Measurements from ENCODE around the gene GAK. TPM values are rescaled to one million over a fixed set of nuclear protein-coding genes. Genes with fewer than 3 reads are reported as not detected.

The GAK gene
- total and polyA plus RNA-seq, 2 of the 13 experiments (the other 11 are each of a cell fraction or from before 2014, with no cell fraction given), result 17.5 to 44.3 TPM

DNA sequence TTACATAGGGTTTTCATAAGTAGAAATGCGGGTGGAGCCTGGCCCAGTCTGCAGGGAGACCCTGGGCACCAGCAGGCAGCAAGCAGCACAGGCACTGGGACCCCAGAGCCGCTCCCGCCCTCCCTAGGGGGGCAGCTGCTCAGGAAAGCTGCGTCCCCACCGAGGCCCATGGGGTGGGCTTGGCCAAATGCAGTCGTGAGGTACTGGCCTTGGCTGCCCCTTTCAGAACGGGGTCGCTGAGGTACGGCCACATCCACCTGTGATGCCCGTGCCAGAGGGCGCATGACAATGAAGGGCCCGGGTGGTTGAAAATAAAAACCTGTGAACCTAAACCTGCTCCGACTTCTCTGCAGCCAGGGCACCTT, 16.8 kb upstream of the GAK start:
- H3K27ac ChIP-seq (ENCODE audit: extremely low read length, insufficient read depth, low read length), result no peak overlapping the region
- peaks cover 31% of the 10 kb centered on the region for H3K4me1 ChIP-seq (ENCODE audit: insufficient read depth, low read length)
- ChIA-PET CTCF (ENCODE audit: low intra/inter-chr PET ratio, low total read pairs) (no interaction called here), POLR2A (interaction anchor here (0.9 kb wide), 1 partner anchor 275 kb away, joined by 3 read pairs; the partner anchor contains the start of genes ATP5ME and MYL5)
- WGBS (ENCODE audit: low lambda C conversion rate), result 77% methylated on average over 11 of the region's 13 CpGs
- H3K4me3 ChIP-seq (replicated peaks in 1 of 3; ENCODE audit: insufficient read depth in 1 of 3, low read depth in 2 of 3, low read length in 3 of 3), result no peak overlapping the region
- in situ Hi-C loops (cut with HindIII; ENCODE audit: extremely low pct_ligation_motif_present, low pct_unique_long_range_greater_than_20kb) (no loop called here), intact Hi-C loops (cut with micrococcal nuclease; ENCODE audit: unreplicated experiment) (no loop called here)
- FAIRE-seq, result no peak
- no peak overlapping the region for H3K4me2 ChIP-seq (ENCODE audit: low read depth, low read length)
- no peaks in the 10 kb centered on the region for H4K20me1 ChIP-seq (ENCODE audit: insufficient read depth, low read length)
- TF ChIP-seq NR1H2 (CRISPR knock-in tag; IDR thresholded peaks at IDR 0.05; ENCODE audit: borderline replicate concordance, low read depth) (no peak), MTA3 (CRISPR knock-in tag; IDR thresholded peaks at IDR 0.05) (no peak), SNRNP70 (IDR thresholded peaks at IDR 0.05; ENCODE audit: low read depth, low read length) (no peak), ZNF678 (CRISPR knock-in tag; IDR thresholded peaks at IDR 0.05) (no peak), NFE2L2 (IDR thresholded peaks at IDR 0.05; ENCODE audit: low read length) (no peak), TAF1 (CRISPR knock-in tag; IDR thresholded peaks at IDR 0.05) (no peak), MAF1 (CRISPR knock-in tag; IDR thresholded peaks at IDR 0.05; ENCODE audit: borderline replicate concordance) (no peak), ZNF282 (IDR thresholded peaks at IDR 0.05; ENCODE audit: partially characterized antibody) (no peak), ZNF788 (CRISPR knock-in tag; IDR thresholded peaks at IDR 0.05; ENCODE audit: borderline replicate concordance) (no peak), ZNF773 (CRISPR knock-in tag; IDR thresholded peaks at IDR 0.05; ENCODE audit: borderline replicate concordance) (no peak)
- TF ChIP-seq, protein P1, sequence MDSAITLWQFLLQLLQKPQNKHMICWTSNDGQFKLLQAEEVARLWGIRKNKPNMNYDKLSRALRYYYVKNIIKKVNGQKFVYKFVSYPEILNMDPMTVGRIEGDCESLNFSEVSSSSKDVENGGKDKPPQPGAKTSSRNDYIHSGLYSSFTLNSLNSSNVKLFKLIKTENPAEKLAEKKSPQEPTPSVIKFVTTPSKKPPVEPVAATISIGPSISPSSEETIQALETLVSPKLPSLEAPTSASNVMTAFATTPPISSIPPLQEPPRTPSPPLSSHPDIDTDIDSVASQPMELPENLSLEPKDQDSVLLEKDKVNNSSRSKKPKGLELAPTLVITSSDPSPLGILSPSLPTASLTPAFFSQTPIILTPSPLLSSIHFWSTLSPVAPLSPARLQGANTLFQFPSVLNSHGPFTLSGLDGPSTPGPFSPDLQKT (CRISPR knock-in tag; IDR thresholded peaks at IDR 0.05; ENCODE audit: borderline replicate concordance), result no peak
- TF ChIP-seq, protein P2, sequence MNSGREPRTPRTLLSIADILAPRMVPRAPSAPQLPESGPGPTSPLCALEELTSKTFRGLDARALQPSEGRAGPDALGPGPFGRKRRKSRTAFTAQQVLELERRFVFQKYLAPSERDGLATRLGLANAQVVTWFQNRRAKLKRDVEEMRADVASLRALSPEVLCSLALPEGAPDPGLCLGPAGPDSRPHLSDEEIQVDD (CRISPR knock-in tag; IDR thresholded peaks at IDR 0.05; ENCODE audit: borderline replicate concordance), result no peak
- TF ChIP-seq, protein P3, sequence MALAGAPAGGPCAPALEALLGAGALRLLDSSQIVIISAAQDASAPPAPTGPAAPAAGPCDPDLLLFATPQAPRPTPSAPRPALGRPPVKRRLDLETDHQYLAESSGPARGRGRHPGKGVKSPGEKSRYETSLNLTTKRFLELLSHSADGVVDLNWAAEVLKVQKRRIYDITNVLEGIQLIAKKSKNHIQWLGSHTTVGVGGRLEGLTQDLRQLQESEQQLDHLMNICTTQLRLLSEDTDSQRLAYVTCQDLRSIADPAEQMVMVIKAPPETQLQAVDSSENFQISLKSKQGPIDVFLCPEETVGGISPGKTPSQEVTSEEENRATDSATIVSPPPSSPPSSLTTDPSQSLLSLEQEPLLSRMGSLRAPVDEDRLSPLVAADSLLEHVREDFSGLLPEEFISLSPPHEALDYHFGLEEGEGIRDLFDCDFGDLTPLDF (CRISPR knock-in tag; IDR thresholded peaks at IDR 0.05), result no peak
- no peaks in the 10 kb centered on the region for H3K9me3 ChIP-seq (ENCODE audit: low read length)
- no peak overlapping the region for H3K9ac ChIP-seq (ENCODE audit: insufficient read depth, low read depth, low read length)
- no peaks in the 10 kb centered on the region for H3K27me3 ChIP-seq (ENCODE audit: control insufficient read depth in 1 of 2, insufficient read depth in 2 of 2, low read length in 2 of 2)
- H3K79me2 ChIP-seq (ENCODE audit: insufficient read depth, low read length), result no peaks in the 10 kb centered on the region
- DNase-seq (ENCODE audit: low spot score), result no peak
- no peak overlapping the region for H2AFZ ChIP-seq (ENCODE audit: low read length)
- no TSS peak for BruUV-seq (replicated peaks)
- no peaks in the 10 kb centered on the region for H3K36me3 ChIP-seq (replicated peaks in 1 of 2; ENCODE audit: control insufficient read depth in 1 of 2, insufficient read depth in 2 of 2, low read length in 2 of 2)
- ATAC-seq, result no peak
